HG02943 (cell line): ENCODE measurements around the gene BAIAP2L1.
"Not testable (repeated sequence)": the region's sequence is repeated elsewhere in the genome, so short reads cannot be mapped to it uniquely, and the experiment has no call there.

ENCODE experiments used
- ATAC-seq: cut with Tn5 transposase; IDR thresholded peaks from one replicate; pipeline ENCODE4 v1.9.1; 2021; ENCODE audit warnings: mild to moderate bottlenecking, low read depth, moderate library complexity; ENCODE audit not compliant: unreplicated experiment

The BAIAP2L1 gene

DNA sequence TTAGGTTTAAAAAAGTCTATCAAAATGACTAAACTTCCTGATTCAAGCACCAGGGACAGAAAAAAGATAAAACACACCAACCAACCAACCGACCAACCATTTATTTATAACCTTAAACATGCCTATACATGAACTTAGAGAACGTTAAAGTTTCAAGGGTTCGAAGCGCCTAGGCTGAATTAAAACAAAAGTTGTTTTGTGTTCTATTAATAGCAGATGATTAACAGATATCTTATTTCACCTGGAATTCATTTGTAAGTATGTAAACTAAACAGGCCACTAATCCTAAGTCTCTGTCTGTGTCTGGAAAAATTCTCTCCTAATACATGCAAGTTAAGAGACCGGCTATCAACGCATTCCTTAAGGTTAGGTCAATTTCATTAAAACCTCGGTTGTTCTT is 1.4 kb downstream of the BAIAP2L1 start:
- no peak for ATAC-seq

DNA sequence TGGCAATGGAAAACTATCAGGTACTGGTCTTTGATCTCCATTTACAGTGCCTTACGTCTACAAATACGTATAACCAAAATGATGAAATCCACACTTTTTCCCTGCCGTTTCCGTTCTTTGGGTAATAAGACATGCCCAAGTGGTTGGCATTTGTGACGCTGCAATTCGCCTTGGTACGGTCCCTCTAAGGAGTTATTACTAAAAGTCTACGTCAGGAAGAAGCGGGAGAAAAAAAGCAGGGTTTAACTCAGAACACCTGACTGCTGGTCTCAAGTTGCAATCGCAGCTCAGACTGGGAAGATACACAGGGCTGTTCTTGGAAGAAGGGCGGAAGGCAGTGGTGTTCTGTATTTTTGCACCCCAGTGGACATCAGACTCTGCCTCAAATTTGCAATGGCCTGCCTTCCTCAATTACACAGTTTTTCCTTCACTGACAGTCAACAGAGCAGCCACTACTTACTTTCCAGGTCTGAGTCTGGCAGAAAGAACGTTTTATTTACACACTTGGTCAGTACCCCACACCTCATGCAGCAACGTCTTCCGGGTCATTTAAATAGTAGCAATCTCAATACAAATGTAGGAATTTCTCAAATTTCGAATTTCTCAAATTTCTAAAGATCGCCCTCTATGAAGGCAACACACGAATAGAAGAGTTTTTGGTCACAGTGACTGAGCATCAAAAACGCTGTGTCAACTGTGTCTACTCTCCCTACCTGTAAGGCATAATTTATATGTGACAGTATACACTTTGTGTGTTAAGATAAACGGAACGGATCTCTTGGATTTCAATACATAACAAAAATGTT is 2.1 kb downstream of the BAIAP2L1 start:
- no peak for ATAC-seq

DNA sequence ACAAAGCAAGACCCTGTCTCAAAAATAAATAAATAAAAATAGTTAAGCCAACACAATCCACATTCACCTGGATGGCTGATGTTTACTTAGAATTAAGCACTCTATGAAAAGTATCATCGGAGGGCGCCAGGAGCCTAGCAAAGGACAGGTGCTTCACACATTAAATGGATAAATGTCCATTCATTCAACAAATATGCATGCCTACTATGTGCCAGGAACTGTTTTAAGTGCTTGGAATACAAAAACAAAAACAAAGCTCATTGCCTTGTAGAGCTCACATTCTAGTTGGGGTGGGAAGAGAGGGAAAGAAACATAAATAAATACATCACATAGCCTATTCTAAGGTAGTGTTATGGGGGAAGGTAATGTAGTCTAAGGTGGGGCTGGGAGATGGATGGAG is 4.1 kb downstream of the BAIAP2L1 start:
- no peak for ATAC-seq

DNA sequence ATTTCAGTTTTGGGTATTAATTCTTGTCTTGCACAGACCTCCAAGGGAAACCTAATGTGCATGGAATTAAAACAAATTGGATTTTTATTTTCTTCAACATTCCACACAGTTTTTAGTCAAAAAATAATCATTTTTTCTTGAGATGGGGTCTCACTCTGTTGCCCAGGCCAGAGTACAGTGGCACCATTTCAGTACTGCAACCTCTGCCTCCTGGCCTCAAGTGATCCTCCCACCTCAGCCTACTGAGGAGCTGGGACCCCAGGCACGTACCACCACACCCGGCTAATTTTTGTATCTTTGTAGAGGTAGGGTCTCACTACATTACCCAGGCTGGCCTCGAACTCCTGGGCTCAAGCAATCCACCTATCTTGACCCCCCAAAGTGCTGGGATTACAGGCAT is 4.9 kb downstream of the BAIAP2L1 start:
- ATAC-seq: no peak

DNA sequence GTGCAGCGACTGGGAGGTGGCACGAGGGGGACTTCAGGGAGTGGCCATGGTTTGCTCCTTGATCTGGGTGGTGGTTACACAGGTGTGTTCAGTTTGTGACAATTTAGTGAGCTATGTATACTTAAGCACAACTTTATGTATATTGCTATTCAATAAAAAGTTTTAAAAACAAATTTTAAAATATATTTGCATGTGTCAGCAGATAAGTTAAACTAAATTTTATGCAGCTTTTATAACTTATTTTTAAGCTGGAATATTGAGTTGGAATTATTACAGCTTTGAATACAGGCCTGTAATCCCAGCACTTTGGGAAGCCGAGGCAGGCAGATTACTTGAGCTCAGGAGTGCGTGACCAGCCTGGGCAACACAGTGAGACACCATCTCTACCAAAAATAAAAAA is 5.4 kb downstream of the BAIAP2L1 start:
- ATAC-seq: no peak

- no peak for ATAC-seq
Observed at GRCh38 chr7:98394377-98394836, 6.5 kb downstream of the BAIAP2L1 start.

GRCh38 chr7:98387544-98388226 is 13.2 kb downstream of the BAIAP2L1 start:
- no peak for ATAC-seq

- ATAC-seq: no peak
Observed at GRCh38 chr7:98387131-98387530, 13.8 kb downstream of the BAIAP2L1 start.

GRCh38 chr7:98385532-98385931 is 15.4 kb downstream of the BAIAP2L1 start:
- not testable (repeated sequence) for ATAC-seq

DNA sequence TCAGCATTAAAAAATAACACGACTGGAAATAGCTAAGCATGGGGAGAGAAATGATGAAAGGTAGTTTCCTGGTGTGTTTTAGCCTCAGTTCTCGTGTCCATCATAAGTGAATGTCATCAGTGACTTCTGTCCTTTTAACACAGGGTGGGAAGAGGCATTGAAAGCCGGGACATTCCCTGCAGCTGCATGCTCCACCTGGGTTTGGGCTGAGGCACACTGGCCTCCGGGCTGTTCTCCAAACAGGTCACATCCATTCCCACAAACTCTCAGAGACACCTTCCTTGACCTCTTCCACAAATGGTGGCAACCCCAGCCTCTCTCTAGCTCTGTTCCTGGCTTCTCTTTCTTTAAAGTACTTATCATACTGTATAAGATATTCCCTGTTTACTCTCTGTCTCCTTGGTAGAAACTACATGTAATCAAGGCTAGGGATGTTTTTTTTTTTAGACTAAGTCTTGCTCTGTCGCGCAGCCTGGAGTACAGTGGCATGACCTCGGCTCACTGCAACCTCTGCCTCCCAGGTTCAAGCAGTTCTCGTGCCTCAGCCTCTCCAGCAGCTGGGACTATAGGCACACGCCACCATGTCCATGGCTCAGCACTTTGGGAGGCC is 22.6 kb downstream of the BAIAP2L1 start:
- ATAC-seq: no peak

DNA sequence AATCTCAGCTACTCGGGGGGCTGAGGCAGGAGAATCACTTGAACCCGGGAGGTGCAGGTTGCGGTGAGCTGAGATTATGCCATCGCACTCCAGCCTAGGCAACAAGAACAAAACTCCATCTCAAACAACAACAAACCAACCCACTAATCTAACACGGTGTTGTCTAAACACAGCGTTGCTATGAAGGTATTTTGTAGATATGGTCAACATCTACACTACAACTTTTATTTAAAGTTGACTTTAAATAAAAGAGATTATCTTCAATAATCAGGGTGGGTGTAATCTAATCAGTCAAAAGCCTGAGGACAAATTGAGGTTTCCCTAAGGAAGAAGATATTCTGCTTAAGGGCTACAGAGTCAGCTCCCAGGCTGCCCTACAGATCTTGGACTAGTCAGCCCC is 24.2 kb downstream of the BAIAP2L1 start:
- ATAC-seq: no peak

DNA sequence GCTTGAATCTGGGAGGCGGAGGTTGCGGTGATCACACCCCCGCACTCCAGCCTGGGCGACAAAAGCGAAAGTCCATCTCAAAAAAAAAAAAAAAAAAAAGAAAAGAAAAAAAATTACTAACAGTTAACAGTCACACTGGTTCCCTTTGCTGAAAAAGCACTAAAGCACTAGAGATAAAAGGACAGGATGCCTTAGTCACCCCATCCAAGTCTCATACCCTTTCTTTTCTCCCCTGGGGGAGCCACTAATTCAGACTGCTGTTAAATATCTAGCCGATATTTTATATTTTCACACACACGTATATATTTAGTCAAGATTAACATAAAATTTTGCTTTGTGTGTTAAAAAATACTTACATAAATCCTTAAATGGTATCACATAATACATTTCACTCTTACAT is 25.2 kb downstream of the BAIAP2L1 start:
- no peak for ATAC-seq

DNA sequence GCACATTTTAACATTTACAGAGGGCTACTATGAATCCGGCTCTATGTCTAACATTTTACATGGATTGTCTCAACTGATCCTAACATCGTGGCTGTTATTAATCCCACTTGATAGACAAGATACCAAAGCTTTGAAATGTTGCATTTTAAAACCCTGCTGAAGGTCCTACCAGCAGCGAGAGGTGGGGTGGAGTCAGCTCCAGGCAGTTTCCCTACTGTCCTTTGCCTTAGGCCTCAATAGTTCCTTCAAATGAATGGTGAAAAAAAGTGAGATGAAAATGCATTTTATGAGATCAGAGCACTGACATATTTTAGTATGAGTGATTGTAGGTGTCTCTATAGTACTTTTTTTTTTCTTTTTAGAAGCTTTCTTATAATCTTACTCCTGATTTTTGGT is 26.6 kb downstream of the BAIAP2L1 start:
- ATAC-seq: no peak

- ATAC-seq: no peak
Observed at GRCh38 chr7:98372993-98373392, 27.9 kb downstream of the BAIAP2L1 start.

DNA sequence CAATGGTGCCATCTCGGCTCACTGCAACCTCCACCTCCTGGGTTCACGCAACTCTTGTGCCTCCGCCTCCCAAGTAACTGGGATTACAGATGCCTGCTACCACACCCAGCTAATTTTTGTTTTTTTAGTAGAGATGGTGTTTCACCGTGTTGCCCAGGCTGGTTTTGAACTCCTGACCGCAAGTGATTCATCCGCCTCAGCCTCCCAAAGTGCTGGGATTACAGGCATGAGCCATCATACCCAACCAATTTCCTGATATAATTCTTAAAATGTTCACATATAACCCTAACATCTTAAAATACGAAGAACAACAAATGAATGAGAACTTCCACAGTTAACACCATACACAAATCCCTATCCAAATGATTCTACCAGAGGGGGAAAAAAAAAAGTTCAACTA is 31.2 kb downstream of the BAIAP2L1 start:
- ATAC-seq: no peak

DNA sequence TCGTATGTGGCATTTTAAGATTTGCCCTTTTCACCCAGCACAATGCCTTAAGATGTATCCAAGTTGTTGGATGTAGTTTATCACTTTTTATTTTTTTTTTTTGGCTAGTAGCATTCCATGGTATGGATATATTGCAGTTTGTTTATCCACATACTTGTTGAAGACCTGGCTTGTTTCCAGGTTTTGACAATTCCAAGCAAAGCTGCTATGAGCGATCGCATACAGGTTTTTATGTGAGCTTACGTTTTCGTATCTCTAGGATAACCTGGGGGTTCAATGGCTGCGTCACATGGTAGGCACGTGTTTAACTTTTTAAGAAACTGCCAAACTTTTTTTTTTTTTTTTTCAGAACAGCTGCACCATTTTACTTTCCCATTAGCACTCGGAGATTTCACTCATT is 32.2 kb downstream of the BAIAP2L1 start:
- no peak for ATAC-seq

GRCh38 chr7:98366562-98366938 is 34.3 kb downstream of the BAIAP2L1 start:
- ATAC-seq: no peak

DNA sequence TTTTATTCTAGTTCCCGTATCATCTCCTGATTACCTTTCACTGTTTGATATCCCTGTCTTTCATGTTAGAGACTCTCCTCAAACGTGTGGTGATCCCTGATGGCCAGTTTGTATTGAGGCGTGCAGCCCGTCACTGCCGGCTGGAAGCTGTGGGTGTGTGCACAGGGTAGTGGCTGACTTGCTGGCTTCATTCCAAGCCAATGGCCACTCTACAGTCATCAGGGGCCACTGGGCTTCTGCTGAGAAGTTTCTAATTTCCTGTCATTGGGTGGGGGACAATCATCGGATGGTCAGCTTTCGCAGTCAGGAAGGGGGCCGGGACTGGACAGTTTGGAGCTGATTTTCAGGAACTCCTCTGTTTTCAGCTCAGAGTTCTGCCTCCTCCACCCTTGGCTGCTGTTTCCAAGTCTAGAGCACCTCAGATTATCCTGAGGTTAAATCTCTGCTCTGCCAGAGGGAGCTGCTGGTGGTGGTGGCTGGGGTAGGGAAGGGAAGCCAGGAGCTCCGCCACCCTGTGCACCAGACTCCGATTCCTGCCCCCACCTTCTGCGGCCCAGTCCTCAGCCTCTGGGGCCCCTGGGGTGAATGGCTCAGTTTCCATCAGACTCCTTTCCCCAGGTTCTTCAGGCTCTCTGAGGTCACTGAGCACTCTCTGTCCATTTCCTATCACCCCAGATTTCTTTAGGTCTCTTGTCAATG is 34.9 kb downstream of the BAIAP2L1 start:
- no peak for ATAC-seq

- no peak for ATAC-seq
Observed at GRCh38 chr7:98364220-98364619, 36.7 kb downstream of the BAIAP2L1 start.

GRCh38 chr7:98362517-98362916 is 38.4 kb downstream of the BAIAP2L1 start:
- ATAC-seq: no peak
